GM18861 (cell line): ENCODE results near the gene LIN7A.

ENCODE experiments used
- ATAC-seq: cut with Tn5 transposase; IDR thresholded peaks from one replicate; pipeline ENCODE4 v1.9.1; 2021; ENCODE audit not compliant: unreplicated experiment

The LIN7A gene

DNA sequence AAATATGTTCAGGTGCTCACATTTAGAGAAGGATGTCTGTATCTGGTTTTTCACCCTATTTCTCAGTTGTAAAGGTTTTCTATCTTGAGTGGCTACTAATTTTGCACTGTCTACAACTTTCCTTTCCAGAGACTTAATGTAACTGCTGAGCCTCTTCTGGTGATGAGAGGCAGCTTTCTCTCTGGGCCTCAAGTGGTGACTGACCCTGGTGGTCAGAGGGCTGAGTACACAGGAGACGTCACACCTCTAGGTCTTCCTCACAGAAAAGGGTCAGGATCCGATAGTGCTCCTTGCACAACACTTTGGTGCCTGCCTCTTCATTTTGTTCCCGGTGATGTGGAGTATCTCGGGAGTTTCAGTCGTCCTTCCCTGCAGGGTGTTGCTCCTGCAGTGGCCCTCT is 76.8 kb downstream of the LIN7A start:
- ATAC-seq: no peak

DNA sequence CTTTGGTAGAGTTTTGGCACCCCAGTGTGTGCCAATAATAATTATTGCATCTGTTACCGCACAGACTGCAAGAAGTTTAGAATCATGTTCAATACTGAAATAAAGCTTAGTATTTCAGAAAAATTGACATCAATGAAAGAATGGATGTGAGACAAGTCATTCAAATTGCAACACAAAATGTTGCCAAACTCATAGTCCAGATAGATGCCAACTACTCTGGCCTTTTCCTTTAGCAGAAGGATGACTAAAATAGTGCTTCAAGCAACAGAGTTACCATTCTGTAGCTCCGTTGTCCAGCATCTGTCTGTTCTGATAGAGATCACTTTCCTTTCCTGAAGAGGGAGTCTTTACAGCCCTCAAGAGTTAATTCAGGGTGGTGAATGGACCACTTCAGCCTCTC is 77.5 kb downstream of the LIN7A start:
- no peak for ATAC-seq

DNA sequence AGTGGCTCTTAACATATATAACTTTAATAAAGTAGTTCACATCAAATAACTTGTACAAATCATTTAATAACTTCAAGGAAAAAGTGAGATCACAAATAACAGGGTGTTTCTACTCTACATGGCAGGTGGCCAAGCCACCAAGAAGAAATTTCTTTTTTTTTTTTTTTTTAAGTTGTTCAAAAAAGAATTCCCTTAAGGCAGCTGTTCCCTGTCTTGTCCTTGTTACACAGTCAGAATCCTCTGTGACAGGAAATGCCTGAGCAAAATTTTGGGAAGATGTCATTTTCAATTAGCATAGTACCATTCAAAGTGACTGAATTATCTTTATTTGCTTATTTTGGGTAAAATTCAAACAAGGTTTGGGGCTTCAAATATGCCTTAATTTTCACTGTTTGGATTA is 79.4 kb downstream of the LIN7A start:
- ATAC-seq: no peak

DNA sequence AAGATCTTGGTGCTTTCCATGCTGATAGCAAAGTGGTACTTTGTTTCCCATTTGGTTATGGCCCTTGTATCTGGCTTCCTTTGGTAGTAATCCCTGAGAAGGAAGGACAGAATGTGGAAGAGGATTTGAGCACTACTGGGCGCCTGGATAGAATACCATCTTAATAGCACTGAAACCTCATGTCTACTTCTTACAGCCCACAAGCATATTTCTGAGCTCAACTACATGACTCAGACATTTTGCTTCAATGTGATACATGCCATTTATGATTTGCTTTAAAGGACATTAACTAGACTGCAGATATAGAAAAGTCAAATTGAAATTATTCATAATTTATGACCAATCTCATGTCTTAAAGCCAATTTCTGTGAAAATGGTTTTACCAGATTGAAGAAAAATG is 80.4 kb downstream of the LIN7A start:
- ATAC-seq: no peak

DNA sequence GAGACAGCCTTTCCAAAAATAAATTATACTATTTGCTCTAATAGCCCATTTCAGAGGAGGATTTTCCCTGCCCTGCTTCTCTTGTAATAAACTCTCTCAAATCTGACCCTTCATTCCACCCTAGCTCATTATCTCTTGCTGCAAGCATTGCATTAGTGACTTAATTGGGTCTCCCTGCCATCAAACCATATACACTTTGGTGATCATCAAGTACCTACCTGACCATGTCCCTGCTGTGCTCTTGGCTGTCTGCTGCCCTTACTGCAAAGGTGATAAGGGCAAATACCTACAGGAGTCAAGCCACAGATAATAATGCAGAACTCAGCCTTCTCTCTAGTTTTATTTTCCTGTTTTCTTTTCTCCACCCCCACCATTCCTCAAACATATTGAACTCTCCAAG is 88.4 kb downstream of the LIN7A start:
- ATAC-seq: no peak

DNA sequence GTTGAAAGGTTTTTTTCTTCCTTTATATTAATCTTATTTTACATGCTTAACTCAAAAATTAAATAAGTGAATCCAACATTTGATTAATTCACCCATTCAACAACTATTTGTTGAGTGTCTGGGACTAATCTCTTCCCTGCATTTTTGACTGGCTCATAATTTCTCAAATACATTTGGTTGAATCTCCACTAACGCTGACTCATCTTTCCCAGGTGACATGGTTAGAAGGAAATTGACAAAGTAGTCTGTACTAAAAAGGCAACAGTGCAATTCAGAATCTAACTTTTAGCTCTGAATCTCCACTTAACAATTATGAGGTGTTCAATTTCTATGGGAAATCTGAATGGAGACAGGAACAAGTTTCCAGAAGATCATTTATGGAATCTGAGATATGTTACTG is 88.9 kb downstream of the LIN7A start:
- no peak for ATAC-seq

DNA sequence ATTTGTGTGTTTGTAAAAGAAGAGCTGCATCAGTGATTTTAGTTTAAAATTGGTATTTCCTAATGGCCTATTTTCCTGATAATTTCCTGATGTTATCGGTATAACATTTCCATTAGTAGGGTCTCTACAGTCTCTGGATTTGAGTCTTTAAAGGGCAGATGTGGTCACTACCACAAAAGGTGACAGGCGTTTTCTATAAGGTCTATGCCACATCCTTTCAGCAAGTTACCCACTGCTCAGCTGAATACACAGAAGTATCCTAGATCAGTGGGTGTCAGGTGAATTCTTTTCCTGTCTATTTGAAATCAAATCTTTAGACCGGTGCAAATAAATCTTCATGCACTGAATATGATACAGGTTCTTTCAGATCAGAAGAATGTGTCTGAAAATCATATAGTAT is 90.2 kb downstream of the LIN7A start:
- ATAC-seq: no peak

DNA sequence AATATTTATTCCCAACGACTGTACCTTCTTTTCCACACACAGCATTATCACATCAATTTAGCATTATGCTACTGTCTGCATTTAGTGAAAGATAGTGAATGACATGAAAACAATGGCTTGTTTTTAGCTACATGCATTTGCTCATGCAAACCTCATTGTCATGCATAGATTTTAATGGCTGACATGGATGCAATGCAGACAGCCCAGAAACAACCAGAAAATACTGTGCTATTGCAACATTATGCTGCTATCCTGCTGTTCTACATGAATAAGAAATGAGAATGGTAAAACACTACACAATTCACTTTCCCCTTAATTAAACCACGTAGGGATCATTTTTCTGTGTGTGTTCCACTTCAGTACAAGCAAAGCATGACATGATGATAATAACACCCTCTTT is 90.8 kb downstream of the LIN7A start:
- ATAC-seq: no peak

DNA sequence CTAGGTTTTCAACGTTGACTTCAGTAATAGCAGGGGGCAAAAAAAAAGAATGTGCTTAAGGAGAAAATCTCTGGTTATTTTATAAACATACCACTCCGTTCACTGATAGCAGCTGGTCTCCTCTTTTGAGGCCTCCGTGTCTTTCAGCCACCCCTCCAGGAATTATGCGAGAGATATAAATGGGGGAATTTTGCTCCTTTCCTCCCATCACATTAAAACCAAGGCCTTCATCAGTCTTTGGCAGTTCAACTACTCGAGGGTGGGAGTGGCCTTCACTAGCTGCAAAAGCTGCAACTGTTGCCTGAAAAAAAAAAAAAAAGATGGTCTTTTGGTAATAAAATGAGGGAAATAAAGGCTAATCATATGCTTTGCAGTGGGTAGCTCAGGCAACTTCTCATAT is 92.1 kb downstream of the LIN7A start:
- no peak for ATAC-seq

DNA sequence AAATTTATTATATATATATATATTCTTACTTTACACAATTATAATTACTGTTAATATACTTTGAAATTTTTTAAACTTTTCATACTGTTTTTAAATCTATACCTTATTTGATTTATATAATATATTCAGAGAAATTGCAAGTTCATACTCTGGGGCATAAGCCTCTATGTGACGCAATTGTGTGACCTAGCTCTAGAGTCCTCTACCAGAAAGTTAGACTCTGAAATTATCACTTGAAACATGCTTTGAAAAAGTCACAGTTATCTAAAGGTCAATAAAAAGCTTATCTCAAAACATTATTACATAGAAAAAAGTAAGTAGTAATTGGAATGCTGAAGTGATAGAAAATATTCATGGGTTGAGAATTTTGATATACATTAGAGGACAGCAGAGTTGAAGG is 93.8 kb downstream of the LIN7A start:
- ATAC-seq: no peak

DNA sequence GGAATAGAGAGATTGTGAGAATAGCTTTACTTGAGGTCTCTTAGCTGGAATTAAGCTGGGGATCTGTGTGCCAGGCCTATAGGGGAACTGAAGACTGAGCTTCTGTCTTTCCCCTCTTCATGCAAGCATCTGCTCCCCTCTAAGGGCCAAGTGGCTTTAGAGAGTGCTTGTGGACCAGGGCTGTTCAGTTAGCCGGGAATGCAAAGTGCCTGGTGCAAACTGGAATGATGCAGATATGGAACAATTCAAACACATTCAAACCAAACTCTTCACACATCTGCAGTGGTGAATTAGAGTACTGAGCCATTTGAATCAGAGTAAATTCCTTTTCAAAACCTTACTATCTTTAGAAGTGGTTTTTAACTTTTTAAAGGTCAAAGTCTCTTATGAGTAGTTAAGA is 99.0 kb downstream of the LIN7A start:
- ATAC-seq: peak; percentile 43

DNA sequence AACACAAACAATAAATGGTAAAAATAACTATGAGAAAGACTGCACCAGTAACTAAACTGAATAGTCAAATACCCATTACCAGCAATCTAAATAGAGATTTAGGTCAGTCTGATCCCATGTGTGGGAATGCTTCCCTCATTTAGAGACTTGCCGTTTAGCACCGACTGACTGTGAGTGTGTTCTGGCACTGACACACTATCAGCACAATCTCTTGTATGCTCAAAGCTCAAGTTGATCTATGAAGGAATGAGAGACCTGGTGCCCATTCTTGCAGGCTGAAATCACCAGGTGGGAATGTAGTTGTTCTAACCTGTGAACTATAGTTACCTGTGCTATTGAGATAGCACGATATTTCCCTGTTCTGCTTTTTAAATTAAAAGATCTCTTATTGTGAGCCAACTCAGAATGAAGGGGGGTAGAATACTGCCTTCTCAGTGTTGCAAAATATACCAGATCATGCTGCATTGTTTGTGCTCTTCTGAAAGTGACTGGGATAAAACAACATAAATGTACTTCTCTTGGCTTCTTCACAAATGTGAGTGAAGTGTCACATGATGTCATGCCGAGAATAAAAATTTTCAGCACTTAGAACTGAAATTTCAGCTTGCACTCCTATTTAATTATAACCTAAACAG is 99.6 kb downstream of the LIN7A start:
- no peak for ATAC-seq

DNA sequence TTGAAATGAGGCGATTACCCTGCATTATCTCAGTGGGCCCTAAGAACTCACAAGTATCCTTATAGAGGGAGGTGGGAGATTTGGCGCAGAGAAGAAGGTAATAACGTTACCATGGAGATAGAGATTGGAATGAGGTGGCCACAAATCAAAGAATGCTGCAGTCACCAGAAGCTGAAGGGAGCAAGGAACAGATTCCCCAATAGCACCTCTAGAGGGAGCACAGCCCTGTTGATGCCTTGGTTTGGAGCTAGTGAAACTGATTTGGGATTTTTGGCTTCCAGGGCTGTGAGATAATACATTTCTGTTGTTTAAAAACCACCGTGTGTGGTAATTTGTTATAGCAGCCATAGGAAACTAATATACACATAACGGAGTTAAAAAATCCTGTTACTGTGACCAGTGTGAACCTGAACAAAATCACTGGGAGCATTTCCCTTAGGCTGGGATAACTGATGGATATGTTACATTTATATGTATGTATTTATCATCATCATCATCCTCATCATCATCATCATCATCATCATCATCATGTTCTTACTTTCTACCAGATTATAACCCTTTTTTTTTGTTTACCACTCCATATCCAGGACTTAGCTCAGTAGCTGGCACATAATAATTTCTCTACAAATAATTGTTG is 100.3 kb downstream of the LIN7A start:
- peak; percentile 41 for ATAC-seq

DNA sequence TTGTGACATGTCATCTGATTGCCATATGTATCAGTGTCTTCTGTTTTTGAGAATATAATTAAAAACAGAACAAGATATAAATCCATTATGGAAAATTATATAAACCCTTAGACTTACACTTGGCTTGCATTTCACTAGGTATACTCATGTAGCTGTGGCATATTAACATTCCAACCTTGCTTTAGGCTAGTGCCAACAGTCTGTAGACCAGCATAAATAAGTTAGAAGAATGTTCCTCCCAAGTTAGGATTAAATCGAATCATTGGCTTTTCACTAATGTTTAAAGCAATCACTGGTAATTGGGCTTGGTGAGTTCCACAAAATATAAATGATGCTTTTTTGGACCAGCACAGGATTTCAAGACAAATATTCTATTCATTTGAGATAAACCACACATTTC is 103.0 kb downstream of the LIN7A start:
- no peak for ATAC-seq

DNA sequence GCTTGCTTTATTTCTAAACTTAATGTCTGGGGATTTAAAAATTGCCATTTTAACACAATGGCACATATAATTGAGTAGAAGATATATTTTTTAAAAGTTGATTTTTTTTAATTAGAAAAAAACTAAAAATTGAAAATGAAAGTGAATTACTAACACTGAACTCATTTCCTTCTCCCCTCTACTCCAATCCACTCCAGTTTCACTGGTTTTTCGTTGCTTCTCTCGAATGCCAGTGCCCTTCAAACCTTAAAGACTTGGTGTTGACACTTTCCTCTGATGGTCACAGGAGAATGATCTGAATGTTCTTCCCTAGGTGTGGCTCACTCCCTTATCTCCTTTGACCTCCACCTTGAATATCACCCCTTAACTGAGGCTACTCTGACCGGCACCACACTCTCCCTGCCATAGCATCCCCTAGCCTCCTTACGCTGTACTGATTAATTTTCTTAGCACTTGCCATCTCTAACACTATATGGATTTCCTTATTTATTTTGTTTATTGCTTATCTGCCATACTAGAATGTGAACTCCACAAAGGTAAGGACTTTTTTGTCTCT is 107.1 kb downstream of the LIN7A start:
- ATAC-seq: peak; percentile 34

DNA sequence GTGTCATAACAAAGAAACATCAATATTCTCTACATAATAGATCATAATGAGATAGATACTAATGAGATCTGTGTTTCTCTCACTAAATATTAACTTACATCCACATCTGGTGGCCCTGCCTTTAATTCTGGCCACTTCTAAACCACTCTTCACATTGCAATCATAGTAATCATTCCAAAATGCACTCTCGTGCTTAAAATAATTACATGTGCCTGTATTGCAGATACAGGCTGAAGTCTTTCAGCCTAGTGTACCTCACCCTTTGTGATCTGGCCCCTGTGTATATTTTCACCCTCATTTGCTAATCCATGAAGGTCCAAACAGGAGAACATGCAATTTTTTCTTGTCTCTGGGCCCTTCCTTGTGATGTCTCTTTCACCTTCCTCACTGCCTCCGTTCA is 108.0 kb downstream of the LIN7A start:
- ATAC-seq: no peak

DNA sequence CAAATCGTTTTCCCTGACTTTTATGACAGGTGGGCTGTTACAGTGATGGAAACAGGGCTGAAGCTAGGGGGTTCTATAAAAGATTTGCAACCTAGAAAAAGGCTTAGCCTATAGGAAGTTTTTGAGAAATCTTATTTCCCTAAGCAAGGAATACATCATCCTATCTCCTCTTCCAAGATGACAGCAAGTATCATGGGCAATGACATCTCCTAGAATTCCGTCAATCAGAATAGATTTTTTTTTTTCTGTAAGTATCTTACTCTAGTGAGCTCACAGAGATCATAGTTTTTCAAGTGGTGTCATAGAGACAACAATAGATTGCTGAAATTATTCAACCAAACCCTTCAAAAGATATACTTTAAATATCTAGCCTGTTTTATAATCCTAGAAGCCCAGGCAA is 112.2 kb downstream of the LIN7A start:
- ATAC-seq: no peak

DNA sequence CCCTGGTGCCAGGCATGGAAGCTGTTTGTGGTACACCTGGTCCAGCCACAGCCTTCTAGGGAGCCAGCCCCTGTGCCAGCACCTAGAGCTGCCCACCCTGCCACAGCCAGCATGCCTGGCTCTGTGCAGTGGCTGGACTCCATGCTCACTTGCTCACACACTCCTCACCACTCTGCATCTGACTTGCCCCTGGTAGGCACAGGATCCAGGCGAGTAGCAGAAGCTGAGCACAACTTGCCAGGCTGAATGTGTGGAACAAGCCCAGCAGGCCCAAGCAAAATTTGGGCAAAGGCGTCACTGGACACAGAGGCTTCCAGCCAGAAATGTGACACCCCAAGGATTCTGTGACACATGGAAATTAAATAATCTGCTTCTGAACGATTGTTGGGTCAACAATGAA is 114.3 kb downstream of the LIN7A start:
- no peak for ATAC-seq

DNA sequence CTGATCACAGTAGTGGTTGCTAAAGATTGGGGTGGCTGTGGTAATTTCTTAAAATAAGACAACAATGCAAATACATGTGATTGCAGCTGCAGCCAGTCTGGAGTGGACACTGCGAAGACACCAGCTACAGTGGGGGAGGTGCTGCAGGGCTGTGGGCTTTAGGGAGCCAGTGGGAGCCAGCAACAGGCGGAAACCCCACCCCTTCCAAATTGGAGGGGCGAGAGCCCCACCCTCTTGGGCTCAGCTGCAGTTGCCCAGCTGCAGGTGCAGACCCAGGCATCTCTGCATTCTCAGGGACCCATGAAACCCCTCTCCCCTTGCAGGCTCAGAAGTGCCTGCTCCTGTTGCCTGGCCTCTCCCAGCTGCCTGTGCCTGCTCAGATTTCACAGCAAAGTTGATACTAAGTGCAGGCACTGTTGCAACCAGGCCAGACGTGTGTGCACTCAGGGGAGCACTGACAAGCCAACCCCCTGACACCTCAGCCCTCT is 116.2 kb downstream of the LIN7A start:
- no peak for ATAC-seq

DNA sequence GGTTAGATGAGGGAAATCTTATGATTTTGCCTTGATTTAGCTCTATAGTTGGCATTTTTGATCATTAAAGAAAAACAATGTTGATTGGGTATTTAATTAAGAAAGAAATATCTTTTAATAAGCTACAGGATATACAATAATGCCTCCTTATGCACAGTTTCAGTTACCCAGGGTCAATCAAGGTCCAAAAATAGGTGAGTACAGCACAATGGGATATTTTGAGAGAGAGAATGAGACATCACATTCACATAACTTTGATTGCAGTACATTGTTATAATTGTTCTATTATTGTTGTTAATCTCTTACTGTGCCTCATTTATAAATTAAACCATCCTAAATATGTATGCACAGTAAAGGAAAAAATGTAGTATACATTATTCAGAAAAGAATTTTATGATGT is 118.9 kb downstream of the LIN7A start:
- no peak for ATAC-seq

DNA sequence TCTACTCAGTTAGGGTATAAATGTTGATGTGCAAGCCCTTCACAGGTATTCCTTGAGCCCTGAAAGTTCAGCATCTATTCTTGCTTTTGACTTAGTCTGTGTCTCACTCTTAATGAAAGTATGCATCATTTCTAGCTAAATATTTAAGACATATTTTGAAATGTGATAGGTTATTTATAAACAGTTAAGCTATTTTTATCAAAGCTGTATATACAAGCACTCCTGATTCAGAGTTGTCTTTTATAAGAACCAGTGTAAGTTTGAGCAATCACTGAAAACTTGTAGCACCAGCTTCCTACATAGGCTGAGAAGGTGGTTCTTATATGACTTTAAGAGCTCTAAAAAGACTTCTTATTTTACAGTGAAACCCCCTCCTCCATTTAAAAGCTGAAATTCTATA is 122.4 kb downstream of the LIN7A start:
- ATAC-seq: no peak

DNA sequence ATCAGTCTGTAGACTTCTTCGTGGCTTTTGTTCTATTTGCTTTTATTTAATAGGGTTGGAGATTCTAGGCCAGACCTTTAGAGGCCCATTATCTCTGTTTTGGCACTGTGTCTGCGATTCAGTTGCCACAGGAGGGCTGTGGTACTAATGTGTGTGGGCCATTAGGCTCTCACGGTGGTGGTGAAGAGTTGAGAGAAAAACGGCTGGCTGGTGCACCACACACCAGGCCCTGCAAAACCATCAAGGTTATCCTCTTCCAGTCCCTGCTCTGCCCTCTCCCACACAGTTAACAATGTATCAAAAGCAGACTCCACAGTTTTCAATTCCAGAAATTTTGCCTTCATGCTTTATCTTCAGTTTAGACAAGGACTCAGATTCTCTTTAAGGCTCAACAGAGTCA is 123.3 kb downstream of the LIN7A start:
- ATAC-seq: no peak

DNA sequence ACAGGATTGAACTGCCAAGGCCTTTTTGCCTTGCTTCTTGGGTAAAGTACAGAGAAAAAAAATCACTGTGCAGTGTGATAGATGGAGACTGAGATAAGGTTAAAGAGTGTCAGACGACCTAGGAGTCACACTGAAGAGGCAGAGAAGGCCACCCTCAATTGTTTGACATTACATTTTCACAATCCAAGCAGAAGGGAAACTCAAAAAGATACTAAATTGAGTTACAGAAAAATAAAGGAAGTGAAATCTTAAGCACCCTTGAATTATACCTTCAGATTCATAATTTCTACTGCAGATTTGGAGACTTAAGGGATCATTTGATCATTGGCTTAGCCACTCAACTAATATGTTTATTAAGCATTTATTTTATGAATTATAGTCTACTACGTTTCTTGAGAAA is 123.9 kb downstream of the LIN7A start:
- ATAC-seq: peak; percentile 42
